NCI-H1092 treated with DMSO at 0.1 percent for 48 hours (cell line): Measurements from ENCODE around the gene VASH1.

ENCODE experiments used
- DNase-seq: peaks from one replicate; lab custom pipeline; 2025; lab: John Stamatoyannopoulos, UW

Gene VASH1

GRCh38 chr14:76832503-76832988 lies 71.3 kb downstream of the VASH1 start:
- no peak for DNase-seq
